ENCODE results near the gene NAV2. TPM values are rescaled to one million over a fixed set of nuclear protein-coding genes. Genes with fewer than 3 reads are reported as not detected.
"Not testable (repeated sequence)": the region's sequence is repeated elsewhere in the genome, so short reads cannot be mapped to it uniquely, and the experiment has no call there.

The NAV2 gene
- polyA plus RNA-seq, 4 donors: 22.0 to 58.3 (median 35.5) TPM

DNA sequence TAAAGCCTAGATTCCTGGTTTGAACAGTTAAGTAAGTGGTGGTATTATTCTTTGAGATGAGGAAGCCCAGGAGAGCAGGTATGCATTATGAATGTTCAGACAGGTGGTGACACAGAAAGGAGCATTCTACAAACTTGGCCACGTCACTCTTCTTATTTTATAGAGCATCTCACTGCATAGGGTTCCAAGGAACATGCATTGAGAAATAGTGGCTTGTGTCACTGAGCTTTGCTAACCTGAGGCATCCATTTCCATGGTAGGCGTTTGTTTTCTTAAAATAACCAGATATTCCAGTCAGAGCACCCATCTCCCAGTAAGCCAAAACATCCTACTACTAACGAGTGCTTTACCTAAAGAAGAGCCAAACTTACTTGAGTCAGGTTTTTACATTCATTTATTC lies 169.7 kb downstream of the NAV2 start:
- DNase-seq (ENCODE audit: low read depth in 4 of 4, low spot score in 3 of 4): no peak

DNA sequence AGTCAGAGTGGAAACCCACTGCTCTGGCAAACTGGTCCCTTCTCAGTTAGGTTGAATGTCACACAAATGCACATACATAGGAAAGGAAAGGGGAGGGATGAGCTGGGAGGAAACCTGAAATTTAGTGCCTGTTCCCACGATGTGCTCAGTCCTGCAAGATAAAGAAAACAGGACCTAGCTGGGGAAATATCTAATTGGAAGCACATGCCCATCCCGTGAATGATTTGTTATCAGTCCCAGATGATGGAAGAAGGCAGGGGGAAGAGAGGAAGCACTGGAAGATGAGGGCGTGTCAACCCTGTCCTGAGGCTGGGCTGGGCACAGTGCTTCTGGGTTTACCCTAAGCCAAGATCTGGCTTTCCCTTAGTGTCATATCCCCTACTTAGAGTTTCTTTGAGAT lies 173.9 kb downstream of the NAV2 start:
- no peak for DNase-seq (ENCODE audit: low read depth in 4 of 4, low spot score in 3 of 4)

GRCh38 chr11:19887842-19888241 lies 175.2 kb downstream of the NAV2 start:
- no peak for DNase-seq (ENCODE audit: low read depth in 4 of 4, low spot score in 3 of 4)

GRCh38 chr11:19889531-19889930 lies 176.9 kb downstream of the NAV2 start:
- no peak for DNase-seq (ENCODE audit: low read depth in 4 of 4, low spot score in 3 of 4)

- no peak for DNase-seq (ENCODE audit: low read depth in 4 of 4, low spot score in 3 of 4)
Measured at GRCh38 chr11:19890308-19890707, 177.7 kb downstream of the NAV2 start.

DNA sequence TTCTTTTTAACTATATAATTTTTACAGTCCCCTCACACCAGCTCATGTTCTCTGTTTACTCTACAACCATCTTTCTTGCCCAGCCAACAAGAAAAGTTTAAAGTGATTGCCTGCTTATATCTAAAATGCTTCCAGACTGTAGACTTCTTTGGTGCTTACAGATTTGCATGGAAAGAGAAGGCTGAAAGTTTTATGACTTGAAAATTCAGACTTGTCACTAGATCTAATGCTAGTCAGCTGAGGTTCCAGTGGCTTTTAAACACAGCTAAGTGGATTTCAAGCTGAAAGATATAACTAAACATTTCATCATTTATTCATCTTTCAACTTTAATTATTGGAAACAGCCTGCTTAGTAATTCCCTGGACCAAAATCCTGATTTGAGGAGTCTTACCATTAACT lies 178.4 kb downstream of the NAV2 start:
- no peak for DNase-seq (ENCODE audit: low read depth in 4 of 4, low spot score in 3 of 4)

GRCh38 chr11:19892387-19892786 lies 179.8 kb downstream of the NAV2 start:
- DNase-seq (ENCODE audit: low read depth in 4 of 4, low spot score in 3 of 4): no peak

- DNase-seq (ENCODE audit: low read depth in 4 of 4, low spot score in 3 of 4): no peak
Measured at GRCh38 chr11:19892876-19893275, 180.2 kb downstream of the NAV2 start.

DNA sequence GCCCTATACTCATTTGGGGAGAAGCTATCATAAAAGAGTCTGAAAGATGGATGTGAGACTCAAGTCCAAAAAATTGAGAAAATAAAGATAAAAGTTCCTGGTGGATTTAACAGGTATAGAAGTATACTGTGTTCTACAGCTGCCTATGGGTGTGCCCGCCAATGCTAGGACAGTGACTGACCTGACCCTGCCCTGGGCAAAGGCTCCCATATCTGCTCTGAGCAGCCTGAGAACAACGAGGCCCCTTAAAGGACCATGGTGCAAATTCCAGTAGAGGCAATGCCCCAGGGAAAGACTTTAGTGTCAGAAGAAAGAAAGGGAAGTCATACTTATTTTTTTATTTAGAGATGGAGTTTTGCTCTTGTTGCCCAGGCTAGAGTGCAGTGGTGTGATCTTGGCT lies 181.8 kb downstream of the NAV2 start:
- DNase-seq (ENCODE audit: low read depth in 4 of 4, low spot score in 3 of 4): no peak

GRCh38 chr11:19895037-19895436 lies 182.4 kb downstream of the NAV2 start:
- DNase-seq (ENCODE audit: low read depth in 4 of 4, low spot score in 3 of 4): not testable (repeated sequence)

- no peak for DNase-seq (ENCODE audit: low read depth in 4 of 4, low spot score in 3 of 4)
Measured at GRCh38 chr11:19895776-19896175, 183.1 kb downstream of the NAV2 start.

GRCh38 chr11:19903620-19904069 lies 191.0 kb downstream of the NAV2 start:
- DNase-seq (ENCODE audit: low read depth in 4 of 4, low spot score in 3 of 4): peak; percentile 50 to 72 (median 58)

- no peak for DNase-seq (ENCODE audit: low read depth in 4 of 4, low spot score in 3 of 4)
Measured at GRCh38 chr11:19905280-19905853, 192.7 kb downstream of the NAV2 start.

GRCh38 chr11:19906126-19906525 lies 193.5 kb downstream of the NAV2 start:
- DNase-seq (ENCODE audit: low read depth in 4 of 4, low spot score in 3 of 4): no peak

DNA sequence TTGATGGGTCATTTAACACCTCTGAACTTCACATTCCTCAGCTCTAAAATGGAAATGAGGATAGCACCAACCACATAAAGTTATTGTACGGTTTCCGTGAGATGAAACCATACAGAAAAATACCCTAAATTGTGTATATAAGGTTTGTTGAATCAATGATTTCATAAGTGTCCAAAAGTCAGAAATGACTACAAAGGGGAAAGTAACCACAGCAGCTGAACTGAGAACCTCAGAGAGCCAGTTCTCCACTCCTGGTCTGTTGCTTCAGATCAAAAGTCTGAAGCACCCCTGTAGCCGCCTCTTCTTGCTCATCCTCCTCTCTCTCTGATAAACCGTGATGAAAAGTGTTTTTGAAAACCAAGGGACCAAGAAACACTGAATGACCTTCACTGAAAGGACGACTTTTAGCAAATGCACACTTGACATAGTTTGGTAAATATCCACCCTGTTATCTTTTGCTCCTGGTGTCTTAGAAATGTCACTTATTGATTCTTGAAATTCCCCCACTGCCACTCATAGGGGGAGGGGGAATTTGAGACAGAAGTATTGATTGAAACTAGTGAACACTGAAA lies 194.5 kb downstream of the NAV2 start:
- DNase-seq (ENCODE audit: low read depth in 4 of 4, low spot score in 3 of 4): no peak

DNA sequence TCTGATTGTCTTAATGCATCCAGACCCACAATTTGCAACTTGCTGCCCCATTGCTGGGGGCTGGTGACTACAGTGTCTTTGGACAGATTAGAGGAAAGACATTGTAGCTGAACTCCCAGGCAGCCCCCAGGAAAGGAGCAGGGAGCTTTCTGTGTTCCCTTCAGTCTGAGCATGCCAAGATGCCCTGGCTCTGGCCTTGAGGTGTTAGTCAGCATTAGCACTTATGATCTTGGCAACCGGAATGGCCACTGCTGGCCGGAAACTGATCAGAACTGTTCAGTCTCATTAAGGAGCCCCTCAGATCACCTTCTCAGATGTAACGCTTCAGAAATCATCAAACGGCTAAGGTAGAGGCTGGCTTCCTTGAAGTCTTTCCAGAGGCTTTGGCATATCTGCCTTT lies 195.2 kb downstream of the NAV2 start:
- DNase-seq (ENCODE audit: low read depth in 4 of 4, low spot score in 3 of 4): no peak

DNA sequence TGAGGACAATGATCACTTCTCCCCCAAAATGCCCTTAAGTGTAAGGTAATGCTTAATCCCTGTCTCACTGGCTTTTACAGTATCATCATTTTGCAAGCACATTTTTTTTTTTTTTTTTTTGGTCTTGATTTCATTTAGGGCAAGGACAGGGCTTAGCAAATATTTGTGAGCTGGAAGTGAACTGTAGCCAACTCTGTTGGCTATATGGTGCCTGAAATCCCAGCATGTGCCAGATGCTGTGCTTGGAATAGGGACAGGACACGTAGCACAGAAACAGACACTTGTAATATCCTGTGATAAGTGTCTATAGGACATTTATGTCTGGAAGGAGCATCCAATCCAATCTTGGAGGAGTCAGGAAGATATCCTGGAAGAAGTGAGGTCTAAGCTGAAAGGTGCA lies 198.3 kb downstream of the NAV2 start:
- no peak for DNase-seq (ENCODE audit: low read depth in 4 of 4, low spot score in 3 of 4)

DNA sequence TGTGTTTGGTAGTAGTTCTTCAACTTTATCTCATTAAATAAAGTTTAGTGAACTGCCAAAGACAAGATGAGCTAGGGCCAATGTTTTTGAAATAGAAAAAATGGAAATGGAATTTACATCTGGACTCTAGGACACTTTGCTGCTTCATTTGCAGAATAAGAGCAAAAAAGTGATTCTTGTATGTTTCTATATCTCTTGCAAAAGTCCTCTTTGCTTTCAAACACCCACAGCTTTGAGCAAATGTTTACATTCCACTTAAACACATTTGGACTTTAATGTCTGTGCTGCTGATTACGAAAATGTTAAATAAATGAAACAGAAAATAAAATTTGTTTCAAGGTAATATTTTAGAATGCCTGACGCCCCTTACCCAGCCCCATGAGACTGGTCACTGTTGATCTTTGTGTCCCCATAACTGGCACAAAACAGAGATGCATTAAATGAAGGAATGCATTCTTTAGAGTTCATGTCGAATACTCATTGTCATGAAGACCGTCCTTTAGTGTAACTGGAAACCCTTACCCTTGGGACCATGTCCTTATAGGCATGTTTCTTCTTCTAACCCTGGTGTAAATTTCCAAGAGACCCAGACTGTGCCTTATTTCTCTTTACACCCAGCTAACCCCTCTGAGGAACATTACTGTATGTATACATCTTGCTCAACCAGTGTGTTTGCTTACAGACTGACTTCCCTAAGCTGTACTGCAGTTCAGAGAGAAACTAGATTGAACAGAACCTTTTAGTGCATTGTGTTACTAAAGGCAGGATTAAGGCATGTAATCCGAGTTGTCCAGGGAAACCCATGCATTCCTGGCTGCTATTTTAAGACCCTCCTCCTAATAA lies 199.7 kb downstream of the NAV2 start:
- DNase-seq (ENCODE audit: low read depth in 4 of 4, low spot score in 3 of 4): no peak

DNA sequence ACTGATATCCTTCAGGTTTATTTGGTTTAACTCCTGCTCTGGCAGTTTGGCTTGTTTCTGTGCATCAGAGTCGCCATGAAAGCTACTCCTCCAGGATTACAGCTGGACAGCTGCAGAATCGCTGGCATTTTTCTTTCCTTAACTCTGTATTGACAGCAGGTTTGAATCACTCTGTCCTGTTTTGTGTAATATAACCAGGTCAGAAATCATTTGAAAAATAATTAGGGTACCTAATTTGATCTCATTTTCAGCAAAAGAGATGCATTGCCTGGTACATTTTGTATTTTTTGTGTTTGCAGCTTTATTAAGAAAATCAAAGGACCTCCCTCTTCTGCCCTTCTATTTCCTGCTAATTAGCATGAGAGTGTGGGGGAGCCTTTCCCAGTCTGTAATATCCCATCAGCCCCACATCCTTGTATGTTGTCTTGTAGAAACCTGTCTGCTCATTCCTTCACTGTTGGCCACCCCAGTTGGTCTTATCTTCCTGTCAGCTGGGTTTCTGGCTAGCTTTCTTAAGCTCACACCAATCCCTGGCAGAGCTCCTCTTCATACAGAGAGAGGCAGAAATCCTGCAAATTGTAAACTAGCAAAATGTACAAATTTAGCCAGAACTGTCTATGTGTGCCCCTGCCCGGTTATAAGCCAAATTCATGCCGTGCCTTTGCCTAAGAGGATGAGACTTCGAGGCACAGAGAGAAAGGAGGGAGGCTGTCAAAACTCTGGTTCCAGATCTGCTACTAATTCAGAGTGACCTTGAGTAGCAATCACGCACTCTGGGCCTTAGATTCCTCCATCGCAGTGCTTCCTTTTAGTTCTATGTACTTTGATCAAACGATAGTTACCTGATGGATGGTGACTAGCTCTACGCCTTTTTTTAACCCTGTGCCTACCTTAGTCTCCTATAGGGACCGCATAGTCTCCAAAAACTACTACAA lies 200.6 kb downstream of the NAV2 start:
- no peak for DNase-seq (ENCODE audit: low read depth in 4 of 4, low spot score in 3 of 4)

DNA sequence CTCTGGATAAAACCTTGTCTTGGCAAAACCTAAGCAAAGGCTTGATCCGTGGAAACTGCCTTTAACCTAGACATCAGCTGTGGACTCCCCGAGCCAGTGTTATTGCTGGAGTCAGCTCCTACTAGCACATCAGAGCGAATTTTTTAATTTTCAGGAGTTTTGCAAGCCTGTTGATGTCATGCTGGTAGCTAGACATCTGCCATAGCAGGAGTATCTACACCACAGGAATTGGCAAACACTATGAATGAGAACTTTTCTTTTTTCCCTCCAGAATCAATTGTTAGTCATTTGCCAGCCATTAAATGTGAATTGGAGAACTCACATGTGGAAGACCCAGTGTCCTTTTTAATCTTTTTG lies 201.2 kb downstream of the NAV2 start:
- DNase-seq (ENCODE audit: low read depth in 4 of 4, low spot score in 3 of 4): no peak

DNA sequence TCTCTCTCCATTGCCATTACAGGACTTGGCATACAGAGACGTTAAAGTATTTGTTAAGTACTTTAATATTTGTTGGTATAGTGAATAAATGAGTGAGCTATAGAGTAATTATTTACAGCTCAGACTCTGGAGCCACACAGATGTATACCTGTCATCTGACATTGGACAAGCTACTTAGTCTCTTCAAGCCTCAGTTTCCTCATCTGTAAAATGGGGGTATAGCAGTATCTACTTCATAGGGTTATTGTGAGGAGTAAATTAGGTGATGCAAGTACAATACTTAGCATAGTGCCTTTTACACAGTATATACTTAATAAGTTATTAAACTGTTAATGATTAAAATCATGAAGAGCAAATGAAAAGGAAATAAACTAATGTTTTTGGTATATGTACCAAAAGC lies 203.2 kb downstream of the NAV2 start:
- DNase-seq (ENCODE audit: low read depth in 4 of 4, low spot score in 3 of 4): no peak

All from left renal pelvis (tissue), 4 donors.